CD4-positive, alpha-beta T cell treated with Interleukin-15 for 1 hour (primary cell): ENCODE measurements around the gene IGF1R.

ENCODE experiments used
- DNase-seq: peaks from one replicate; pipeline ENCODE4 v3.0.0-alpha.2; 2020

Gene IGF1R

DNA sequence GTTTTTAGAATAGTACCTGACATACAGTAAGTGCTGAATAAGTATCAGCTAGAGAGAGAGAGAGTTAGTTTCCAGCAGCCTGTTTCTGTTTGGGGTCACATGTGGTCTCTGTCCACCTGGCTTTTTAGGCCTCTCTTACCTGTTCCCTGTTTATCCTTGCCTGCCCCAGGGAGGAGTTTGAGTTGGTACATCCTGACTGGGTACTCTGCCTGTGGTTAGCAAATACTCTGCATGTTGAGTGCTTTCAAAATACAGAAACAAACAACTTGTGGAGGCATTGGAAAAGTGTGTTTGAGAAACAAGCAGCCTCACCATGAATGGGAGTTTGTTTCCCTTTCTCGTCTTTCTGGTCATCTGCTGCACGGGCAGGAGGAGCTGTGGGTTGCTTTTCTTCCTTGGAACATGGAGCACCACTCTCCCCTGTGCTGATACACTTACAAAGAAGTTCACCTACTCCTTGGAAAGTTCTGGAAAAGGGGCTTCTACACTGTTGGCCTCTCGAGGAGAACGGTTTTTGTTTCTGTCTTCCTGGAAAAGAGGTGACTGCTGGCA, 193.2 kb downstream of the IGF1R start:
- DNase-seq, result no peak

DNA sequence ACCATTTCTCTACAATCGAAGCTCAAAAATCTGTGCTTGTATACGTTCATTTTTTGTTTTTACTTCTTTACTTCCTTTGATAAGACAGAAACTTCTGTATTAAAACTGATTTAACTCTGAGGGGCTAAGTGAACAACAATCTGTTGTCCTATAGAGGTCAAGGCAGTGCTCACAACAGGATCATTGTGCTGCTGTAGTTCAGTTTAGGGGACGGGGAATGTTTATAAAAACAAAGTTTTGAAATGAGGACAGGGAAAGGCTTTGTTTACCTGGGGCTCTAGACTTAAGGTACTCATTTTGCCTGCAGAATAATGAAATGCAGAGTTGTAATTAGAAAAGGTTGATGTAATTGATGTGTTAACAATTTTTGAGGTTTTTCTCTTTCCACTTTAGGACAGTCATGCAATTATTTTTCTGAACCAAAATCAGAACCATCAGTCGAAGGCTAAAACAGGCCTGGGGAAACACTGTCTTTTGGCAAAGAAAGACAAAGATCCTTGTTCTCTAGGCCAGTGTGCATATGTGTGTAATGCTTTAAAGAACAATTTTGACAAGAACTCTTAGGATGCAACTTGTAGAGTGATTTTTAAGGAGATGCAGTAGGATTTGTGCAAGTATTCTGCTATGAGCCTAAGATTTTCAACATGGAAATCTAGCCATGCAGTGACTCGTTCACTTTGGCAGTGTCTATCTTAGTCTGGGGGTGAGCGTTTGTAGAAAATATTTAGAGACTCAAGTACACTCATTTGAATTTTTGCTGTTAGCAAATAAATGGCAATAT, 194.0 kb downstream of the IGF1R start:
- DNase-seq, result no peak

DNA sequence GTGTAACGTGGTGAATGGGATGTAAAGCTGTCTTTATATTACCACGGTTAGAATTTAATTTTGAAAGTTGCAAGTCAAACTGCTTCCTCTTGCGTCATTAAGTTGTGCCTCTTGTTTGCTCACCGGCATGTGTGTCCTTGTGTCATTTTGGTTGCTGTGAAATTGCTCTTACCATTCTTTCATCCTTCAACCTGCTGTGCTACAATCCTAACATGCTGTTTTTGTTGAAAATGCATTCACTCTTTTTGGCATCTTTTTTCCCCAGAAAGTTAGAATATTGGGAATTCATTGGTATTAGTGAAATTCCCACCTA, 194.6 kb downstream of the IGF1R start:
- DNase-seq, result no peak

DNA sequence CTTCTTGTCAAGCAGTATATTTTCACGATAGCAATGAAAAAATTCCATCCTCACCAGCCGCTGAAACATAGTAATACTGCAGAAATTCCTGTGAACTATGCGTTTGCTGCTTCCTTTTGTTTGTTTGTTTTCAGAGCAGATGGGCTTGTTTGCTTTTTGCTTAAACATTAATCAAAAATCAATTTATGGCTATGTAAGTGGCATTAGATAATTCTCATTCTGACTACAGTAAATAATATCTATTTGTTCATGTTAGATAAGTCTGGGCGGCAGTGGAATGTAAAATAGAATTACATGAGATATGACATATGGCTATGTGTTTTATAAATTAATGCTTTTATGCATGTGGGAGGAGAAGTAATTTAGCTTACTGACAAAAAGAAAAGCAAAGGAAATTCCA, 195.5 kb downstream of the IGF1R start:
- no peak for DNase-seq

DNA sequence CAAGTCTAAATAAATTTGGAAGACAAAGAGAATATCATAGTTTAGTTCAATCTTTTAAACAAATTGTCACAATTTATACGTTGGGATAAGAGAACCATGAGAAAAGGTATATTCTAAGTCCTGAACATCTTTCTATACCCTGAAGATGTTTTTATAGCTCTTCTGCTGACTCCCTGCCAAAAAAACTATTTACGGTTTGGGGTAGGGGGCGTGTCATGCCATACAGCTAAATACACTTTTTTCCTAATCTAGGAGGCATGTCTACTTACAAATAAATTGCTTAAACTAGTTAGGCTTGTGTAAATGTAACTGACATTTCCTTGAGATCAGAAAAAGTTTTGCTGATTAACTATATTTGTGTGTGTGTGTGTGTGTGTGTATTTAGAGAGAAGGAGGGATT, 195.9 kb downstream of the IGF1R start:
- DNase-seq, result no peak

DNA sequence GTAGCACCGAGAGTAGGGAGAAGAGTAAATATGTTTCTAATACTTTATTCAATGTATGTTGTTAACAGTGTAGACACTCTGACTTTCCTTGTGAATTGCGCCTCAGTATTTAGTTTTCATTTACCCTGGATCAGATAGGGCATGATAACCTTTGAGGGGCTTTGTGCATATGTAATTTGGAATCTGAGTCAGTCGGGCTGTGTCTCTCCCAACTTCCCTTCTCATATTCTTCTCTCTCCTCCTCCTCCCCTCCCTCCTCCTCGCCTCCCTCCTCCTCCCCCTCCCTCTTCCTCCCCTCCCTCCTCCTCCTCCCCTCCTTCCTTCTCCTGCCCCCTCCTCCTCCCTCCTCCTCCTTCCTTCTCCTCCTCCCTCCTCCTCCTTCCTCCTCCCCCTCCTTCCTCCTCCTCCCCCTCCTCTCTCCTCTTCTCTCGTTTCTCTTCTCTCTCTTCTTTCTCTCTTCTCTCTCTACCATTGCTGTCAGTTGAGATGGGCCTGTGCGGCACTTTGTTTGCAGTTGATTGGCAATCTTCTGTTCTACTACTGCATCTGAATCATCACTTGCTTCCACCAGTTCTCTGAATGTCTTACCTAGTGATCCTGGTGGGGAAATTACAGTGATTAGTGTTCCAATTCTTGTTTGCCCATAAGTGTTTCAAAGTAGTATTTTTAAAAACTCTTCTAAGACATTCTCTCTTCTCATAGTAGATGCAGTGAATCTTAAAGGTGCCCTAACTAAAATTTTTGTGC, 197.0 kb downstream of the IGF1R start:
- DNase-seq, result no peak

DNA sequence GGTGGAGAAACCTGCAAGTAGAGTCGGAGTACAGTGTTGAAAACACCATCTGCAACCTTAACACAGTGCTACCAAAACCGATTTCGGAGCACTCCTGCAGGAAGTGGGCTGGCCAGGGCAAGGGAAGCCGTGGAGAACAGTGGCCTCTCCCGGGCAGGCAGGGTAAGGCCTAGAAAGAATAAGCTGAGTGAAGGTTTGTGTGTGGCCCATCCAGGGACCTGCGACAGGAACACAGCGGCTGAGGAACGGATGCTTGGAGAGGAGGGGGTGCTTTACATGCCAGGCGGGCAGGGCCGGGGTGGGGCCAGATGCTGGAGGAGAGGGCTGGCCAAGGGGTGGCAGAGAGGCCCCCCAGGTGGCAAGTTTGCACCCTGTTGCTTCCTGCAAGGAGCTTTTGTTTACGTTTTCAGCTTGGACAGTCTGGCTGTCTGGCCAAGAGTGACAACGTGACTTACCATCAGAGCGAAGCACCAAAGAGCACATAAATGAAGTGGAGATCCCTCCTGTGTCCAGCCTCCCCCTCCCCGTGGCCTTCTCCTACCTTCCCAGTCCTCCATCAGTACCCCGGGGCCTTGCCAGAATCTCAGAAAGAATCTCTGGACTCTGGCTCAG, 202.7 kb downstream of the IGF1R start:
- DNase-seq, result peak; percentile 71

DNA sequence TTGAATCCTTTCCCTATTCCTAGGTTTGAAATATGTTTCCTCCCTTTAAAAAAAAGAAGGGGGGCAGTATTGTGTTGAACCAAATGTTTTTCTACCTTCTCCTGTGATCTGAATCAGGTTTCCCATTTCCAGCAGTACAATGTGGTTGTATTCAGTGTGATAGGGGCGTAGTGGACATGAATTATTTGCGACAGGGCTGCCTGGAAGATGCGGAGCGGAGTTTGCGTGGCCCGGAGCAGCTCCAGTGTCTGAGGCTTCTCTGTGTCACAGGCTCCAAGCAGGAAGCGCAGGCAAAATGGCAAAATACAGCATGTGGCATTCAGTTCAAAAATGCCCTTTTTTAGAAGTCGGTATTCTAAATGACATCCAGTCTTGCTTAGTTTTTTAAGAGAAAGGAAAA, 204.8 kb downstream of the IGF1R start:
- DNase-seq, result peak; percentile 77

DNA sequence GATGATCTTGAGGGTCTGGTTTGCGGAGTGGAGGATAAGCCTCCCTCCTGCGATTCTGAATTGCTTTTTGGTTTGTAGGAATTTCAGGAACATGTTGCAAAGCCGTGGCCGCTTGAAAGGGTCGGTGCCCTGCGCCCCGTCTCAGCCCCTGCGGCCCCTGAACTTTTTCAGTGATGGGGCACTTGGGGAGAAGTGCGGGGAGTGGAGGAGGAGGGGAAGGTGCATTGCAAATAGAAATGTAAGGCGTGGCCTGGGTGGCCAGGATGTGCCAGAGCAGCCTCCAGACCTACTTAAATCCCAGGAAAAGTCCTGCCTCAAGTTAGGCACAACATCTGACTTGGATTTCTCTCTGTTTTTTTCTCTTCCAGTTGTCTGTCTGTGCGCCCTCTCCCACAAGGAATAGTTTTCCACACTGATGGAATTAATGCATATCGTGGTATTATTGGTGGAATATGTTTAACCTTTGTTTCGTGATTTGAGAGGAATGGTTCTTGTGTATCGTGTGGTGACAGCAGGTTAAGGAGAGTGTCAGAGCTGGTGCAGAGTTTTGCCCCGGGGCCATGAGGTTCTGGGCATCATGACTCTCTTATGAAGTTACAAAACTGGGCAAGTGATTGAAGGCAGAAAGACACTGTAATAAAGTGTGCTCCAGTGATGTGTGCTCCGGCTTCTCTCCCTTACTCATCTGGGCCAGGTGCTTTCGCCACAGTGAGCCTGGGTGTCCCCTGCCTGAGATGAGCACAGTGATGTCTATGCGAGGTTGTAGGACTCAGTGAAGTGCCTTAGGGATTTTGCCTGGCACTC, 205.5 kb downstream of the IGF1R start:
- no peak for DNase-seq

DNA sequence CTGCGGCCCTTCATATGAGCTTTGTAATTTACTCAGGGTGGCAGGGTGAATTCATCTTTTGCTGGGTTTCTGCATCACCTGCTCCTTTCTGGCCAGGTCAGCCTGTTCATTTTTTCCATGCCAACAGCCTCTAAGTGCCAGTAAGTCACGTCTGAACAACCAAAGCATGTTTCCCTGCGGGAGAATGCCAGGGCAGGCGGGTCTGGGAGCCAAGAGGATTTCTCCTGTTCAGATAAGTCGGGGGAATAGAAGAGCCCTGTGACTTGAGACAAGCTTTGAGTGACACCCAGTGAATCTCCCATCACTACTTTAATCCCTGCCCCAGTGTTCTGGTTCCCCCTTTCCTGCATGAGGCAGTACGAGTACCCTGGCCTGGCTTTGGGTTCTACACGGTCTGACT, 206.2 kb downstream of the IGF1R start:
- no peak for DNase-seq

DNA sequence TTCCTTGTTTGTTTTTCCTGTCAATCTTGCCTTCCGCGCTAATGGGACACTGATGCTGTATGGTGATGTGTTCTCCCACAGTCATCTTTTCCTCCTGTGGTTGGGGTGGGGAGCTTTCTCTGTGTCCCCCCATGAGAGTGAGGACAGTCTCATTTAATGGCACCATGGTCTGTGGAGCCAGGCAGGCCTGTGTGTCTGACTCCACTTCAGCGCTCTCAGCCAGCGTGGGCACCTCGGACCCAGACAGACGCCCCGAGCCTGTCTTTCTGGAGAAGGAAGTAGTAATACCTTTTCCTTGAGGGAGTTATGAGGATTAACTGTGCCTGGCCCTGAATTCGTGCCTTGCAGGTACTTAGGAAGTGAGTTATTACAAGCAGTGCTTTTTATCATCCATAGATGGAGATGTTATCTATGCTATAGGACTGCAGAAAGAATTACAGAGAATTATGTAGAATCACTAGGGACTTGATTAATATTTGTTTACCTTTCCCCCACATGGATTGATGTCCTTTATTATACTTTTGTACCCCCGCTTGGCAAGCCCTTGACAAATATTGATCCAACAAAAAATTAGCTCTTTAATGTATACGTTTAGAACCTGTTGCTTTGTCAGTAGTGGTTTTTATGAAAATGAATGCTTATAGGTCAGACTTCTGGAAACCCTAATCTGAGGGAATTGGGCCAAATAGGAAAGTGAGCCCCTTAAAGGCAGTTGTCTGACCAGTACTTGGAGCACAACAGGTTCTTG, 206.9 kb downstream of the IGF1R start:
- no peak for DNase-seq

DNA sequence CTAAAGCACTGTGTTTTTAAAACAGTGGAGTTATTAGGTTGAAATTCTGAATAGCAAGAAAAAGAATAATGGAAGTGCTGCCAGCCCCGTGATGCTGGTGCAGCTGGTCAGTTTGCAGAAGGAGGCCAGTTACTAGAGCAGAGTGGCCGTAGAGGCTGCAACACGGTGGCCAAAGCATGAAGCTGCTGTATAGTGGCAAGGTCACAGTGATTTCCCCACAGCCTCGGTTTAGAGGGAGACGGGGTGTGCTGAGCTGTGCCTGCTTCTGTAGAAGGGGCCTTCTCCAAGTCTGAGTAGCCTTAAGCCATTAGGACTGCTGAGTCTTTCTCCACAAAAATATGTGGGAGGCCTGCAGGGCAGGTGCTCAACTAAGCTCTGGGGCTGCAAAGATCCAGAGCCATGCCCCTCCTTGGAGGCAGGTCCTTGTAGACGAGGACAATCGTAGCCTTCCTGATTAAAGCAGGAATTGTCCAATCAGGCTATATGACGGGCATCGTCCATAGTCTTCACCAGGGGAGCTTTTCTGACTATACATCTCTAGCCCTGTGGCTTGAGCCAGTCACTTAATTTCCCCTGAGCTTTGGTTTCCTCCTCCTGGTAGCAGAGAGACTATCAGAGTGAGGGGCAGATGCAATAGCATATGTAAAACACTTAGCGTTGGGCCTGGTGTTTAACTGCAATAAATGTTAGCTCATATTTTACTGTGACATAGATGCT, 207.6 kb downstream of the IGF1R start:
- DNase-seq, result no peak

DNA sequence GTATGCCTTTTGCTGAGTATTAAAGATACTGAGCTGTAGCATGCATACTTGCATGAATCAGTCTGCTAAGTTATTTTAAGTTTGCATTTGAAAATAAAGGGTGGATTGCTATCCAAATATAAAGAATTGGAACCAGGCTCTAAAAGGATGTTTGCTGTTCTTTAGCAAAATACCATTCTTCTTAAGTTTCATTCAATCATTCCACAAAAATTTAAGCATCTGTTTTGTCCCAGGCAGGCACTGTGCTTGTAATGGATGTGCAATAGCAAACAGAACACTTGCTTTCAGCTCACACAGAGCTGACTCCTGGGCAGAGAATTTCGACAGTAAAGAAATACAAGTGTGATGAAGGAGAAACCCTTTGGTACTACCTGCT, 208.2 kb downstream of the IGF1R start:
- DNase-seq, result no peak

DNA sequence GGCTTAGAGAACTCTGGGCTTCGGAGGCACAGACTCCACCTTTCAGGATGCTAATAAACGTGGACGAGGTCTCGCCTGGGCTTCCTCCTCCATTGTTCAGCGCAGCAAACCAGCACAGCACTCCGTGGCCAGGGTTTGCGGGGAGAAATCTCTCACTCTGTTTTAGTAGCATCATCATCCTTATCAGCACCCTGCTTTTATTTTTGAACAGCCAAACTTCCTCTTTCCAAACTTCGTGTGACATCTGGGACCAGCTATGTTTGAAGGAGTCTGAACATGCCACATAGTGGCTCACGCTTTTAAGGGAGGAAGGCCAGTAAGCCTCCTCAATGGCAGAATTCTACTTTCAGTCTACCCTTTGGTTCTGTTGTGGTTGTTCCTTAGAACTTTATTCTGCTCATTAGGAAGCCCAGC, 210.3 kb downstream of the IGF1R start:
- no peak for DNase-seq

DNA sequence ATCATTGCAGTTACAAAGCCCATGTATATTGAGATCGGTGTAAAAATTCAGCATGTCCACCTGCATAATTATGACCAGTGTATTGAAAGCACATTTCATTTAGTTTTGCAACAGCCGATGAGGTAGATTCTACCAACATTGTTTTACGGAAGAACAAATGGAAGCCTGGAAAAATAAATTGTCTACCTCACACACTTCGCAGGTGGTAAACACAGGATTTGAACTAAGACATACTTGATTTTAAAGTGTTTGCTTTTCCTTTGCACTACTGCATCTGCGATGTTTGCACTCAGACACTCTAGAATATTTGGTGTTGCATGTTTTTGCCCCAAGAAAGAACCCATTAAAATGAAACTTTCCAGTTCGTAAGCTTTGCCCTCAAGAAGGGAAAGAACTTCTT, 210.8 kb downstream of the IGF1R start:
- no peak for DNase-seq

DNA sequence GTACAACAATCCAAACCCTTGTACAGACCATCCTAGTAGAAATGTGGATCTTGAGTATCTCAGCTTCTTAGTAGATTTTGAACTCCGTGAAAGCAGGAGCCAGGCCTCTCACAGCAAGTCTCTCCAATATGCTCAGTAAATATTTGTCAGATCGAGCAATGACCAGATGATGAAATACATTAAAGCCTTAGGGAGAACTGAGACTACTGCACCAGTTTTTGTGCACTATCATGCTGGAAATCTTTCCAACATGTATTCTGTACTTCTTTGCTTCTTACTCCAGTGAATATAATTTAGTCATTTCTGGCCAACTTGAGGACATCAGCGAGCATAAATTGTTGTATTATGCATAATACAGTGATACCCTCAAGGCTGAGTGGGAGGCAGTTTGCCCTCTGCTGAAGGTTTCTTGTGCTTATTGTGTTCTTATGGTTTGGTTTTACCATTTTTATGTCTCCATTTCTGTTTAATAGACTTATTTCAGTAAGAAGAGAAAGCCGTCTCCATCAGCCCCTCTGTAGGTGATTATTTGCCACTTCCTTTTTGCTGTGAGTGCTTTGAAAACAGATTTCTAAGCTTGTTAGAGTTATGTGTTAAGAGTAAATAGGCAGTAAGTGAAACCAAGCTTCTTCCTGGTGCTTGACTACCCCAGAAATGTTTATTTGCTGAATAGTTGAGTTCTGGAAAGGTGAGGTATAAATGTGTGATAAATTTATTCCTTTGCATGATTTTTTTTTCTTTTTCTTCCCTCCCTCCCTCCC, 212.1 kb downstream of the IGF1R start:
- DNase-seq, result no peak

DNA sequence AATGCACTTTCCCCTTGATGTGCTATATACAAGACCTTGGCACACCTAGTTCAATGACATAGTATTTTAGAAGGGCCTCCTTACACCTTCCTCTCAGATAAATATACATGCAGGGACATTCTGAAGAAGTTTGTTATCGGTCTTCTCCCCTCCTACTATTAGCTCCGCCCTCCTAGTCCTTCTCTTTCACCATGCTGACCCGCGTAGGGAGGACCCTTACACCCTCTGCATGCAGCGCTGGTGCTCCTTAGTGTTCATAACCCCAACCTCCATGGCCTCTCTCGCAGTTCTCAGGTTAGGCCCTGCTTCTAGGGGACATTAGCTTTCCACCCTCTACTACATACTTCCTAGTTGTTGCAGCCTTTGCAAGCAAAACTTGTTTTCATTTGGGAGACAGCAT, 212.8 kb downstream of the IGF1R start:
- no peak for DNase-seq

DNA sequence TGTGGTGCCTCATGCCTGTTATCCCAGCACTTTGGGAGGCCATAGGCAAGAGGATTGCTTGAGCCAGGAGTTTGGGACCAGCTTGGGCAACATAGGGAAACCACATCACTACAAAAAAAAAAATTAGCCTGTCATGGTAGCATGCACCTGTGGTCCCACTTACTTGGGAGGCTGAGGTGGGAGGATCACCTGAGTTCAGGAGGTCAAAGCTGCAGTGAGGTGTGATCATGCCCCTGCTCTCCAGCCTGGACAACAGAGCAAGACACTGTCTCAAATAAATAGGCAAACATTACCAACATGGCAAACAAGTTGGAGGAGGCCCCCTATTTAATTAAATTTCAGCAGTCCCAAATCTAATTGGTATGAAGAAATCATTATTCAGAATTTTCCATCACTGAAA, 215.6 kb downstream of the IGF1R start:
- DNase-seq, result no peak

DNA sequence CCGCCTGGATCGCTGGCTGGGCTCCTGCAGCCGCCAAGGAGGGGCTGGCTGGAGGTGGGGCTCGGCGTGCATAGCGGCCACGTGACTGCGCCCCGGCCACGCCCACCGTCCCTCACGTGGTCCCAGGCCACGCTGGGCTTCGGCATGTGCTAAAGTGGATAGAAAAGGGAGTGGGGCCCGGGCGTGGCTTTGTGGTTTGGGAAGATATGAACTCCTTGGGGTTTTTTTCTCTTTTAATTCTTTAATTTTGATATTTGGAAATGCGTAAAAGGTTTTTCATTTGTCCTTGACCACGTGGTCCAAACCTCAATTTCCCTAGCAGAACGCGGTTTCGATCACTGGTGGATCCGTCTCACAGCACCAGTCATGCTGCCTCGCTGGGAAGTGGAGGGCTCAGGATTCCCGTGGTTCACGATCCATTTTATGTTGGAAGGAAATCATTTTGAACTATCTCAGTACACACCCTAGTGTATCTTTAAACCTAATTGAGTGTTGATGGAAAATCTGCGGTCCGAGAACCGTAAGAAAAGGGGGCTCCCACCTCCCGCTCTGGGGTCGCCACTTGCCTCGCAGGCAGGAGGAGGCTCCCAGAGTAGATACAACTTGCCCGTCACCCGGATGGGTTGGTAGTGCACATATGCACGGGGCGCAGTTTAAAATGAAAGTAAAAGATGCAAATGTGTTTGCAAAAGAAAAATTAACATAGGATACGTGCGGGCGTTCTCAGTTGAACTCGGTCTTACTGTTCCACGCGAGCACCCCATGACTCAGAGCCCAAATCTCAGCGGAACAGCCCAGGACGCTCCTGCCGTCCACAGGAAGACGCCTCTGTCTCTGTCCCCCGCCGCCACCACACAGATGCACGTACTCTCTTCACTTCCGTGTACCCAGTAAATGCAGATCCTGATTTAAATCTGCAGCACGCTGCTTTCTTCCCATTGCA, 217.3 kb downstream of the IGF1R start:
- DNase-seq, result peak; percentile 71

DNA sequence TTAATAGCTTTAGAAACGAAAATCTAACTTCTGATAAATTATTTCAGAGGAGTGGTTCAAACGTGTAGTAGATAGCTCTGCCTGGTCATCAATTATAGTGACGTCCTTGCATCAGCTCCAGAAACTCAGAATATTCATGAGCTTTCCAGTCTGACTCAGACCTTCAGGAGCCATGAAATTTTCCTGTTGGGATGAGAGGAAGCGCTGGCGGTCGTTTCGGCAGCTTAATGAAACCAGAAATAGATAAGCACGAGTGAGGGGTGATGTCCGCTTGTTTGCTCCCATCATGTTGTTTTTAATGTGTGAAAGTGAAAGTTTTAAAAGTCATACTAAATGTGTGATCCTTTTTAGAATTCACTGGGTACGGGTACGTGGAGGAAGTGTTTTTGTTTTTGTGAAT, 218.2 kb downstream of the IGF1R start:
- DNase-seq, result no peak
